H1 (cell line): ENCODE results near the gene SMYD3. TPM values are rescaled to one million over a fixed set of nuclear protein-coding genes. Genes with fewer than 3 reads are reported as not detected.

Experiments
- CTCF ChIA-PET: fragments of 300-600 bp; sonication (Branson Sonifier 250); formaldehyde crosslinking; loops from one replicate; lab custom pipeline; 2021; ENCODE audit not compliant: partially characterized antibody; lab: Charles Lee
- POLR2A ChIA-PET: fragments of 300-600 bp; sonication (Branson Sonifier 250); formaldehyde crosslinking; loops from one replicate; lab custom pipeline; 2021; ENCODE audit warnings: inconsistent platforms; ENCODE audit not compliant: partially characterized antibody; lab: Charles Lee
- DNase-seq, 2 experiments: peaks; one replicate each; pipeline versions ENCODE4 v3.0.0 to v3.0.0-alpha.2; 2010 to 2022; ENCODE audit warnings: low spot score in 2 of 2, low read depth in 1 of 2, mixed read lengths in 1 of 2
- FAIRE-seq: peaks from 2 replicates; lab custom pipeline; 2011; peaks lifted over from hg19 to GRCh38; lab: Jason Lieb, UNC
- H2AFZ ChIP-seq: 2 replicates; pipeline ENCODE4 v1.8.1; 2012; ENCODE audit warnings: low read length, inconsistent platforms
- H2AK5ac ChIP-seq: 2 replicates; pipeline ENCODE4 v1.6.1; 2013; ENCODE audit warnings: low read depth, low read length
- H2BK120ac ChIP-seq: replicated peaks from 2 replicates; pipeline ENCODE3; 2013; ENCODE audit warnings: low read depth, low read length, inconsistent platforms
- H2BK12ac ChIP-seq: 2 replicates; pipeline ENCODE4 v1.6.1; 2013; ENCODE audit warnings: low read depth, low read length
- H2BK15ac ChIP-seq: 2 replicates; pipeline ENCODE4 v1.6.1; 2013; ENCODE audit warnings: low read length
- H2BK20ac ChIP-seq: 2 replicates; pipeline ENCODE4 v1.6.1; 2013; ENCODE audit warnings: low read length
- H2BK5ac ChIP-seq: 2 replicates; pipeline ENCODE4 v1.6.1; 2013; ENCODE audit warnings: low read depth, low read length
- H3K14ac ChIP-seq: 2 replicates; pipeline ENCODE4 v1.6.1; 2013; ENCODE audit warnings: inconsistent platforms; ENCODE audit not compliant: insufficient read length
- H3K18ac ChIP-seq: 2 replicates; pipeline ENCODE4 v1.6.1; 2013; ENCODE audit warnings: low read length; ENCODE audit errors: extremely low read depth
- H3K23ac ChIP-seq: 2 replicates; pipeline ENCODE4 v1.6.1; 2013; ENCODE audit warnings: inconsistent platforms; ENCODE audit not compliant: insufficient read length
- H3K23me2 ChIP-seq: 2 replicates; pipeline ENCODE4 v1.6.1; 2013; ENCODE audit warnings: low read depth, low read length
- H3K27ac ChIP-seq: 2 replicates; pipeline ENCODE4 v1.6.1; 2011; ENCODE audit warnings: low read depth, low read length, inconsistent platforms
- H3K27me3 ChIP-seq, 4 experiments: replicated peaks in 1 of 4; 1 replicate in 1 of 4; 2 replicates in 3 of 4; pipeline versions ENCODE4 v1.6.1 to v1.8.1; 2011 to 2013; ENCODE audit warnings: low read length in 3 of 4, mild to moderate bottlenecking in 3 of 4, inconsistent platforms in 2 of 4, mixed read lengths in 2 of 4, moderate library complexity in 1 of 4; ENCODE audit not compliant: control insufficient read depth in 3 of 4, insufficient read depth in 3 of 4; ENCODE audit errors: extremely low read depth in 1 of 4
- H3K36me3 ChIP-seq, 4 experiments: 2 replicates each; pipeline versions ENCODE4 v1.6.1 to v1.8.1; 2011 to 2013; ENCODE audit warnings: mild to moderate bottlenecking in 4 of 4, low read length in 3 of 4, moderate library complexity in 2 of 4, control low read depth in 1 of 4, inconsistent platforms in 1 of 4; ENCODE audit not compliant: insufficient read depth in 4 of 4, control insufficient read depth in 2 of 4
- H3K4ac ChIP-seq: replicated peaks from 2 replicates; pipeline ENCODE3; 2013; ENCODE audit warnings: low read length, low read depth, mixed read lengths, inconsistent platforms; ENCODE audit not compliant: insufficient read length
- H3K4me1 ChIP-seq, 4 experiments: replicated peaks in 1 of 4; 1 replicate in 1 of 4; 2 replicates in 3 of 4; pipeline versions ENCODE4 v1.6.1 to v1.8.1; 2011 to 2013; ENCODE audit warnings: low read length in 3 of 4, inconsistent platforms in 2 of 4, mixed read lengths in 1 of 4; ENCODE audit not compliant: insufficient read depth in 4 of 4, control insufficient read depth in 3 of 4
- H3K4me2 ChIP-seq, 2 experiments: 2 replicates each; pipeline versions ENCODE4 v1.6.1 to v1.8.1; 2011 to 2013; ENCODE audit warnings: low read depth in 2 of 2, low read length in 2 of 2, control low read depth in 1 of 2, inconsistent platforms in 1 of 2, mild to moderate bottlenecking in 1 of 2; ENCODE audit not compliant: insufficient read depth in 1 of 2
- H3K4me3 ChIP-seq, 4 experiments: fragments of 200-600, 300-600 bp in 1 of 4; sonication (generic), shearing (Covaris generic), sonication (Bioruptor Twin) in 1 of 4; 2 replicates each; pipeline versions ENCODE4 v1.5.1 to v1.8.1; 2011 to 2016; ENCODE audit warnings: low read length in 4 of 4, low read depth in 3 of 4, control low read depth in 2 of 4, inconsistent platforms in 2 of 4, mild to moderate bottlenecking in 2 of 4, mixed read lengths in 1 of 4, moderate library complexity in 1 of 4; ENCODE audit not compliant: insufficient read depth in 2 of 4; ENCODE audit errors: extremely low read depth in 1 of 4
- H3K56ac ChIP-seq: replicated peaks from 2 replicates; pipeline ENCODE3; 2013; ENCODE audit warnings: low read depth, mild to moderate bottlenecking, mixed read lengths, low read length, inconsistent platforms; ENCODE audit not compliant: insufficient read length
- H3K79me1 ChIP-seq: 2 replicates; pipeline ENCODE4 v1.6.1; 2013; ENCODE audit warnings: low read depth, low read length, control low read depth
- H3K79me2 ChIP-seq, 2 experiments: 2 replicates each; pipeline versions ENCODE4 v1.6.1 to v1.8.1; 2012 to 2013; ENCODE audit warnings: low read length in 2 of 2, mild to moderate bottlenecking in 2 of 2, inconsistent platforms in 1 of 2; ENCODE audit not compliant: insufficient read depth in 2 of 2, control insufficient read depth in 1 of 2
- H3K9ac ChIP-seq, 4 experiments: replicated peaks in 1 of 4; 1 replicate in 1 of 4; 2 replicates in 3 of 4; pipeline versions ENCODE4 v1.6.1 to v1.8.1; 2011 to 2013; ENCODE audit warnings: low read depth in 3 of 4, low read length in 3 of 4, control low read depth in 2 of 4, mild to moderate bottlenecking in 2 of 4, moderate library complexity in 2 of 4, inconsistent platforms in 1 of 4; ENCODE audit errors: extremely low read depth in 1 of 4
- H3K9me3 ChIP-seq, 2 experiments: 2 replicates each; pipeline versions ENCODE4 v1.6.1 to v1.8.1; 2012 to 2013; ENCODE audit warnings: mild to moderate bottlenecking in 2 of 2, moderate library complexity in 2 of 2, control low read depth in 1 of 2, inconsistent platforms in 1 of 2, low read depth in 1 of 2, low read length in 1 of 2, mixed read lengths in 1 of 2; ENCODE audit not compliant: insufficient read depth in 2 of 2
- H4K20me1 ChIP-seq, 2 experiments: replicated peaks in 1 of 2; 2 replicates each; pipeline versions ENCODE3 to v1.8.1; 2011 to 2013; ENCODE audit warnings: inconsistent platforms in 2 of 2, low read length in 2 of 2, mild to moderate bottlenecking in 1 of 2; ENCODE audit not compliant: insufficient read depth in 2 of 2, control insufficient read depth in 1 of 2
- H4K5ac ChIP-seq: 2 replicates; pipeline ENCODE4 v1.6.1; 2013; ENCODE audit warnings: low read length, low read depth, mixed read lengths, inconsistent platforms; ENCODE audit not compliant: insufficient read length
- H4K8ac ChIP-seq: 2 replicates; pipeline ENCODE4 v1.8.0; 2013; ENCODE audit warnings: mild to moderate bottlenecking, moderate library complexity, low read length, inconsistent platforms; ENCODE audit not compliant: insufficient read depth; ENCODE audit errors: extremely low read depth
- H4K91ac ChIP-seq: replicated peaks from 2 replicates; pipeline ENCODE3; 2013; ENCODE audit warnings: low read length, mixed read lengths, inconsistent platforms; ENCODE audit not compliant: insufficient read length
- ASH2L ChIP-seq: fragments of 200-600, 300-600 bp; sonication (generic); IDR thresholded peaks from one replicate; pipeline ENCODE4 v1.7.1; 2017; ENCODE audit warnings: low read length
- ATF3 ChIP-seq: IDR thresholded peaks from 2 replicates; pipeline ENCODE4 v1.6.1; 2011; ENCODE audit warnings: low read depth, mild to moderate bottlenecking, low read length; ENCODE audit not compliant: insufficient read depth
- CHD1 ChIP-seq: IDR thresholded peaks from 2 replicates; pipeline ENCODE4 v1.6.1; 2012; ENCODE audit warnings: low read depth, low read length, improper control_type of control experiment
- EGR1 ChIP-seq: IDR thresholded peaks from 2 replicates; pipeline ENCODE4 v1.6.1; 2011; ENCODE audit warnings: low read depth, low read length, borderline replicate concordance
- JUND ChIP-seq: IDR thresholded peaks from 2 replicates; pipeline ENCODE4 v1.6.1; 2011; ENCODE audit warnings: mild to moderate bottlenecking, improper control_type of control experiment, low read length
- NANOG ChIP-seq: IDR thresholded peaks from 2 replicates; pipeline ENCODE4 v1.6.1; 2011; ENCODE audit warnings: low read length, low read depth, mild to moderate bottlenecking, inconsistent platforms; ENCODE audit not compliant: insufficient read depth, poor library complexity, severe bottlenecking
- POLR2AphosphoS5 ChIP-seq: IDR thresholded peaks from 2 replicates; pipeline ENCODE4 v1.6.1; 2011; ENCODE audit warnings: low read depth, low read length
- RAD21 ChIP-seq, 2 experiments: IDR thresholded peaks in 1 of 2; conservative IDR thresholded peaks in 1 of 2; 2 replicates each; pipeline ENCODE4 v1.6.1; 2011; ENCODE audit warnings: low read depth in 2 of 2, low read length in 2 of 2, improper control_type of control experiment in 1 of 2, inconsistent platforms in 1 of 2, mild to moderate bottlenecking in 1 of 2, moderate library complexity in 1 of 2
- RFX5 ChIP-seq: IDR thresholded peaks from 2 replicates; pipeline ENCODE4 v1.6.1; 2011; ENCODE audit warnings: low read depth, low read length, improper control_type of control experiment, borderline replicate concordance
- RXRA ChIP-seq: IDR thresholded peaks from 2 replicates; pipeline ENCODE4 v1.6.1; 2011; ENCODE audit warnings: low read depth, mild to moderate bottlenecking, low read length, moderate library complexity; ENCODE audit not compliant: insufficient read depth
- YY1 ChIP-seq: IDR thresholded peaks from 2 replicates; pipeline ENCODE4 v1.6.1; 2011; ENCODE audit warnings: low read depth, mild to moderate bottlenecking, low read length
- WGBS, 2 experiments: shearing (Covaris generic) in 1 of 2; methylation state at CpG; one replicate each; pipeline versions ENCODE4 v1.1.6 to v1.1.7; 2013 to 2015; ENCODE audit warnings: low lambda C conversion rate in 2 of 2, mixed read lengths in 2 of 2, inconsistent platforms in 1 of 2, low coverage in 1 of 2, missing lambda C conversion rate in 1 of 2; ENCODE audit not compliant: insufficient replicate concordance in 2 of 2, insufficient coverage in 1 of 2, insufficient read length in 1 of 2; ENCODE audit errors: extremely low coverage in 1 of 2, missing lambda C conversion rate in 1 of 2; 5-methylcytosine and 5-hydroxymethylcytosine counted together
- polyA plus RNA-seq, 7 experiments: library from polyadenylated mRNA; depleted of rRNA in 3 of 7; stranded (reverse) in 5 of 7; unstranded in 2 of 7; fragments of >200 nt in 5 of 7; fragments of 200-250 nt in 2 of 7; gene quantifications; 1 replicate in 5 of 7; 2 replicates in 1 of 7; 4 replicates in 1 of 7; pipeline versions ENCODE4 v1.2.1 to v1.2.3, GENCODE V29; 2011 to 2013; ENCODE audit warnings: missing spikeins in 2 of 7, mixed read lengths in 2 of 7
- total RNA-seq: library from RNA; stranded (reverse); fragmentation: NEBNext Ultra II Directional; extraction: Animal tissue kit (Norgen Biotek cat#: 25700); gene quantifications from 2 replicates; pipeline ENCODE4 v1.2.1, GENCODE V29; 2021

The SMYD3 gene
- total and polyA plus RNA-seq, 2 of the 8 experiments (the other 6 are each of a cell fraction or from before 2014, with no cell fraction given): 17.3 to 25.4 TPM

GRCh38 chr1:246364415-246364941 is 142.6 kb downstream of the SMYD3 start:
- Histone ChIP-seq H3K4me2 (no peak overlapping the region), H4K8ac (no peak overlapping the region), H2AFZ (no peak overlapping the region), H3K56ac (no peak overlapping the region), H3K14ac (no peak overlapping the region), H3K36me3 (no peaks in the 10 kb centered on the region), H3K27ac (no peak overlapping the region), H3K27me3 (no peaks in the 10 kb centered on the region), H2AK5ac (no peak overlapping the region), H3K4me3 (no peak overlapping the region), H4K20me1 (no peaks in the 10 kb centered on the region), H2BK15ac (no peak overlapping the region), H3K18ac (no peak overlapping the region), H3K79me2 (no peaks in the 10 kb centered on the region), H2BK120ac (no peak overlapping the region), H3K9me3 (no peaks in the 10 kb centered on the region), H2BK5ac (no peak overlapping the region), H3K23ac (no peak overlapping the region), H4K5ac (no peak overlapping the region), H2BK20ac (no peak overlapping the region), H3K4ac (no peak overlapping the region), H3K79me1 (no peaks in the 10 kb centered on the region), H3K4me1 (no peaks in the 10 kb centered on the region; a peak in 1 of 7 replicates), H2BK12ac (no peak overlapping the region), H3K9ac (no peak overlapping the region; a peak in 1 of 7 replicates), H4K91ac (no peak overlapping the region), H3K23me2 (no peaks in the 10 kb centered on the region)
- FAIRE-seq: no peak
- no peak for DNase-seq
- 88% methylated on average over 6 of the region's 6 CpGs; no CpG with 5 or more reads in 1 of the 2 experiments for WGBS, 2 experiments
- ChIA-PET POLR2A (no interaction called here), CTCF (interaction anchor here (1.6 kb wide), 1 partner anchor 9 kb away, joined by 3 read pairs; no protein-coding TSS in a partner anchor)
- TF ChIP-seq RAD21 (IDR thresholded peaks at IDR 0.05 in 1 of 2, conservative IDR thresholded peaks at IDR 0.05 in 1 of 2; ENCODE audit: low read depth in 2 of 2, low read length in 2 of 2) (no peak), CHD1 (no peak), ASH2L (no peak), ATF3 (no peak), RXRA (no peak), NANOG (no peak), RFX5 (no peak), POLR2AphosphoS5 (no peak), YY1 (no peak), EGR1 (no peak), JUND (no peak)
